NCI-H2107 treated with DMSO at 0.1 percent for 48 hours (cell line): ENCODE results near the gene TRIM41.
"Not testable (repeated sequence)": the region's sequence is repeated elsewhere in the genome, so short reads cannot be mapped to it uniquely, and the experiment has no call there.

ENCODE experiments used
- DNase-seq: peaks from one replicate; lab custom pipeline; 2025; ENCODE audit not compliant: unreplicated experiment; lab: John Stamatoyannopoulos, UW

TRIM41 gene

GRCh38 chr5:181192337-181193046 lies 30.6 kb upstream of the TRIM41 start:
- DNase-seq = no peak

- no peak for DNase-seq
Measured at GRCh38 chr5:181193656-181194055, 29.4 kb upstream of the TRIM41 start.

GRCh38 chr5:181194489-181195248 lies 28.4 kb upstream of the TRIM41 start:
- no peak for DNase-seq

- DNase-seq = no peak
Measured at GRCh38 chr5:181195249-181195761, 27.8 kb upstream of the TRIM41 start.

- DNase-seq = no peak
Measured at GRCh38 chr5:181197326-181197951, 25.6 kb upstream of the TRIM41 start.

- no peak for DNase-seq
Measured at GRCh38 chr5:181198106-181198685, 24.9 kb upstream of the TRIM41 start.

GRCh38 chr5:181198905-181199519 lies 24.1 kb upstream of the TRIM41 start:
- DNase-seq = no peak

GRCh38 chr5:181199881-181200638 lies 23.0 kb upstream of the TRIM41 start:
- DNase-seq = no peak

GRCh38 chr5:181200816-181201215 lies 22.3 kb upstream of the TRIM41 start:
- no peak for DNase-seq

GRCh38 chr5:181203093-181203711 lies 19.9 kb upstream of the TRIM41 start:
- no peak for DNase-seq

GRCh38 chr5:181203777-181204112 lies 19.3 kb upstream of the TRIM41 start:
- no peak for DNase-seq

- DNase-seq = no peak
Measured at GRCh38 chr5:181204113-181204825, 18.8 kb upstream of the TRIM41 start.

GRCh38 chr5:181204826-181205760 lies 18.0 kb upstream of the TRIM41 start, which contains the start of gene TRIM7:
Gene TRIM7 (minus strand): TSS chr5:181205196. CDS start chr5:181205110, 86 bp downstream.
- DNase-seq = no peak

- DNase-seq = no peak
Measured at GRCh38 chr5:181205761-181206649, 17.1 kb upstream of the TRIM41 start.

- no peak for DNase-seq
Measured at GRCh38 chr5:181207214-181207959, 15.7 kb upstream of the TRIM41 start.

- no peak for DNase-seq
Measured at GRCh38 chr5:181207960-181208253, 15.2 kb upstream of the TRIM41 start.

GRCh38 chr5:181209006-181209405 lies 14.1 kb upstream of the TRIM41 start:
- DNase-seq = not testable (repeated sequence)
